ENCODE results near the gene FOSB. TPM values are rescaled to one million over a fixed set of nuclear protein-coding genes. Genes with fewer than 3 reads are reported as not detected.

Gene FOSB
- polyA plus RNA-seq, 4 donors, result 2.6 to 85.3 (median 35.4) TPM

DNA sequence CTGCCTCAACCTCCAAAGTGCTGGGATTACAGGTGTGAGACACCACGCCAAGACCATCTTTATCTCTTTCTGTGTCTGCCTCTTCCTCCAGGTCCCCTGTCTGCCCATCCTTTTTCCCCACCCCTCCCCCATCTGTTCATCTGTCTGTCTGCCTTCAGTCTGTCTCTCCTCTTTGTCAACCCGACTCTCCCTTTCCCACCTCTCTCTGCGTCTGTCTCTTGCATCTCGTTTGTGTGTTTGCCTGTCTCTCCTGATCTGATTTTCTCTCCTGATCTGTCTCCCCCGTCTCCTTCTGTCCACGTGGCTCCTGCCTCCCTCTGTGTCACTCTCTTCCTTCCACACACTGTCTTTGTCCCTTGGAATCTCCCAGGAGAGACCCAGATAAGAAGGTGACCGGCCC lies 49.4 kb downstream of the FOSB start:
- DNase-seq (ENCODE audit: low read depth in 4 of 4, low spot score in 3 of 4), result no peak

DNA sequence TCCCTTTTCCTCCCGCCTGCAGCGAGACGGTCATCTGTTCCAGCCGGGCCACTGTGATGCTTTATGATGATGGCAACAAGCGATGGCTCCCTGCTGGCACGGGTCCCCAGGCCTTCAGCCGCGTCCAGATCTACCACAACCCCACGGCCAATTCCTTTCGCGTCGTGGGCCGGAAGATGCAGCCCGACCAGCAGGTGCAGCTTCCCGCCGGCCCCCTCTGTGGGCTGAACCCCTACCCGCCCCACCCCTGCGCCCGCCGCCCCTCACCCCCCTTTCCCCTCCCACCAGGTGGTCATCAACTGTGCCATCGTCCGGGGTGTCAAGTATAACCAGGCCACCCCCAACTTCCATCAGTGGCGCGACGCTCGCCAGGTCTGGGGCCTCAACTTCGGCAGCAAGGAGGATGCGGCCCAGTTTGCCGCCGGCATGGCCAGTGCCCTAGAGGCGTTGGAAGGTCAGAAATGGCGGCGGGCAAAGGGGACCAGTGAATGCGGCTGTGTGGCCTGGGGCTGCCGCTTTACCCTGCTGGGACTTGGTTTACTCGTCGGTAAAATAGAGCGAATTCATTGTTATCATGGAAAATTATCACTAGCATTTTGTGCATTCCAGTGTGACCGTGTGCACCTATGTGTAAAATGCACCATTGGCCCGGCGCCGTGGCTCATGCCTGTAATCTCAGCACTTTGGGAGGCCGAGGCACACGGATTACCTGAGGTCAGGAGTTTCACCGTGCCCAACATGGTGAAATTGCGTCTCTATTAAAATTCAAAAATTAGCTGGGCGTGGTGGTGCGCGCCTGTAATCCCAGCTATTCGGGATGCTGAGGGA lies 50.1 kb downstream of the FOSB start:
- no peak for DNase-seq (ENCODE audit: low read depth in 4 of 4, low spot score in 3 of 4)

DNA sequence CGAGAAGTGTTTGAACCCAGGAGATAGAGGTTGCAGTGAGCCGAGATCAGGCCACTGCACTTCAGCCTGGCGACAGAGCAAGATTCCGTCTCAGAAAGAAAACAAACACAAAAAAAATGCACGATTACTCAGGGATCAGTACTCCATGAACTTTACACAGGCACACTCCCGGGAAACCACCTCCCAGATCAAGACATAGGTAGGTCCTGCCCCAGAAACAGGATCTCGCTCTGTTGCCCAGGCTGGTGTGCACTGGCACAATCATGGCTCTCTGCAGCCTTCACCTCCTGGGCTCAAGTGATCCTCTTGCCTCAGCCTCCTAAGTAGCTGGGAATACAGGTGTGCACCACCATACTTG lies 50.7 kb downstream of the FOSB start:
- DNase-seq (ENCODE audit: low read depth in 4 of 4, low spot score in 3 of 4), result no peak

DNA sequence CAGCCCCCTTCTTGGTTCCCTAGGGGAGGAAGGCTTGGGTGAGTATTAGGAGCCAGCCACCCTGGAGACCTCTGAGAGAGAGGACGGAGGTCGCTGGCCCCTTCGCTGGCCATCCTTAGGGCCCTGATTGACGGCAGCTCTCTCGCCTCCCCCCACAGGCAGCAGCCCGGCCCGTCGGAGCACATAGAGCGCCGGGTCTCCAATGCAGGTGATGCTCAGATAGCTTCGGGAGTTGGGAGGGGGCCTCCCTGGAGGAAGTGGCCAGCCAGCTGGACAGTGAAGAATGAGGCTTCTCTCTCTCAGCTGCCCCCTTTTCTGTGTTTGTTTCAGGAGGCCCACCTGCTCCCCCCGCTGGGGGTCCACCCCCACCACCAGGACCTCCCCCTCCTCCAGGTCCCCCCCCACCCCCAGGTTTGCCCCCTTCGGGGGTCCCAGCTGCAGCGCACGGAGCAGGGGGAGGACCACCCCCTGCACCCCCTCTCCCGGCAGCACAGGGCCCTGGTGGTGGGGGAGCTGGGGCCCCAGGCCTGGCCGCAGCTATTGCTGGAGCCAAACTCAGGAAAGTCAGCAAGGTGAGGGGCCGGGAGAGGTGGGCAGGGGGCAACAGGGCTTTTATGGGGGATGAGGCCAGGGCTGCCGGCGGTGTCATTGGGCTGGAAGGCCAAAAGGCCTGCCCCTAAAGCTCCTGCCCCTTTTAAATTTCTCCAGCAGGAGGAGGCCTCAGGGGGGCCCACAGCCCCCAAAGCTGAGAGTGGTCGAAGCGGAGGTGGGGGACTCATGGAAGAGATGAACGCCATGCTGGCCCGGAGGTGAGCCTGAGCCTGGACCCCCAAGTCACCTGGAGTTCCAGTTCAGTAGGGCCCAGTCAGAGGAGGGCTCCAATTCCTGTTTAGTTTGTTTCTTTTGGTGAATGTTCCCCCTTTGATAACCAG lies 54.5 kb downstream of the FOSB start:
- no peak for DNase-seq (ENCODE audit: low read depth in 4 of 4, low spot score in 3 of 4)

DNA sequence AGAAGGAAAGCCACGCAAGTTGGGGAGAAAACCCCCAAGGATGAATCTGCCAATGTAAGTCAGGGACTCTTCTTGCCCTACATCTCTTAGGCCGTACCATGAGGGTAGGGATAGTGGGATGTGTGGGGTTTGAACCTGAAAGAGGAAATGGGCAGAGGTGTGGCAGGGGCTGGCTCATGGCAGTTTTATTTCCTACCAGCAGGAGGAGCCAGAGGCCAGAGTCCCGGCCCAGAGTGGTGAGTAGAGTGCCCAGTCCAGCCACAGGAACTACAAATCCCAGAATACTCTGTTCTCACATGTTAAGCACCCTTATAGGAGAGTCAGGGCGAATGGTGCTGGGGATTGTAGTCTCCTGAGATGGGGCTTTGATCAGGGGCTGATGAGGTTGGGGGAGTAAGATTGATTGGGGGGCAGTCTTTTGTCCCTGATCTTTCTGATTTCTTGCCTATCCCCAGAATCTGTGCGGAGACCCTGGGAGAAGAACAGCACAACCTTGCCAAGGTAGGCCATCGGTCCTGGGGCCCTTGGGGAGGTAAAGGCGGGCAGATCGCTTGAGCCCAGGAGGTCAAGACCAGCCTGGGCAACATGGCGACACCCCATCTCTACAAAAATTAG lies 56.0 kb downstream of the FOSB start:
- peak in 3 of 4 donors; percentile 73 to 74 (median 74) for DNase-seq (ENCODE audit: low read depth in 4 of 4, low spot score in 3 of 4)

DNA sequence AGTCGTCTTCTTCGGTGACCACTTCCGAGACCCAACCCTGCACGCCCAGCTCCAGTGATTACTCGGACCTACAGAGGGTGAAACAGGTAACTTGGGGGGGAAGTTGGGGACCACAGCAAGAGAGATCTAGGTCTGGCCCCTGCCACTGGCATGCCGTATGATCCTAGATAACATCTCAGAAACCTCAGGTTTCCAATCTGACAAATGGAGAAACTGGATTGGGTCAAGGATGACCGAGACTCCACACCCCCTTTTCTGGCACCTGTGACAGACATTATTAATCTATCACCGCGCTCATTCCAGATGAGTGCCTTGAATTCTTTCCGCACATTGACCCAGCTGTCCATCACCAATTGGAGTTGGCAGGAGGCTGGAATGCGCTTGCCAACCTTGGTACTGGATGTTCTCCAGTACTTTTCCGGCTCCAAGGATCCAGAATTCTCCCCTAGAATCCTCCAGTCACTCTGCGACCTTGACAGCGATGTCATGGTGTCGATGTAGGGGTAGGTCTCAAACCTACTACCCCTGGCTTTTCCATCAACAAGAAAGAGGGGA lies 56.9 kb downstream of the FOSB start:
- DNase-seq (ENCODE audit: low read depth in 4 of 4, low spot score in 3 of 4), result no peak

Other genes with a start within 250 kb of the FOSB start
- 10 to 100 TPM in 1 of 4 donors, 1 to 10 TPM in 3; 8.2 to 12.6 (median 8.9) TPM for gene EXOC3L2, start 222.6 kb upstream of the FOSB start, polyA plus RNA-seq (ENCODE audit: insufficient read length in 4 of 4)
- 10 to 100 TPM; 35.9 to 42.3 (median 40.7) TPM for gene MARK4, start 216.7 kb upstream of the FOSB start, polyA plus RNA-seq (ENCODE audit: insufficient read length in 4 of 4)
- gene CKM, start 145.1 kb upstream of the FOSB start, polyA plus RNA-seq (ENCODE audit: insufficient read length in 4 of 4), result under 1 TPM; 0.33 to 0.84 (median 0.56) TPM
- 1 to 10 TPM in 2 of 4 donors, under 1 TPM in 2; 0.76 to 3.0 (median 1.1) TPM for gene KLC3, start 127.2 kb upstream of the FOSB start, polyA plus RNA-seq (ENCODE audit: insufficient read length in 4 of 4)
- gene ERCC2, start 97.4 kb upstream of the FOSB start, polyA plus RNA-seq (ENCODE audit: insufficient read length in 4 of 4), result 10 to 100 TPM; 33.2 to 35.5 (median 33.8) TPM
- gene PPP1R13L, start 62.9 kb upstream of the FOSB start, polyA plus RNA-seq (ENCODE audit: insufficient read length in 4 of 4), result 10 to 100 TPM in 2 of 4 donors, 1 to 10 TPM in 2; 7.3 to 12.0 (median 9.1) TPM
- 1 to 10 TPM; 3.4 to 5.3 (median 3.9) TPM for gene POLR1G, start 61.4 kb upstream of the FOSB start, polyA plus RNA-seq (ENCODE audit: insufficient read length in 4 of 4)
- gene ERCC1, start 44.1 kb upstream of the FOSB start, polyA plus RNA-seq (ENCODE audit: insufficient read length in 4 of 4), result 10 to 100 TPM; 74.4 to 87.4 (median 79.2) TPM
- gene RTN2, start 29.1 kb downstream of the FOSB start, polyA plus RNA-seq (ENCODE audit: insufficient read length in 4 of 4), result 1 to 10 TPM; 7.4 to 9.1 (median 7.7) TPM
- under 1 TPM in 3 of 4 donors, not detected in 1; 0.25 to 0.57 (median 0.25) TPM for gene PPM1N, start 30.4 kb downstream of the FOSB start, polyA plus RNA-seq (ENCODE audit: insufficient read length in 4 of 4)
- gene VASP, start 39.5 kb downstream of the FOSB start, polyA plus RNA-seq (ENCODE audit: insufficient read length in 4 of 4), result 10 to 100 TPM; 52.2 to 55.3 (median 53.5) TPM
- 10 to 100 TPM; 10.8 to 11.8 (median 11.3) TPM for gene OPA3, start 116.8 kb downstream of the FOSB start, polyA plus RNA-seq (ENCODE audit: insufficient read length in 4 of 4)
- 1 to 10 TPM; 4.7 to 7.6 (median 5.7) TPM for gene GPR4, start 134.2 kb downstream of the FOSB start, polyA plus RNA-seq (ENCODE audit: insufficient read length in 4 of 4)
- gene EML2, start 171.4 kb downstream of the FOSB start, polyA plus RNA-seq (ENCODE audit: insufficient read length in 4 of 4), result 10 to 100 TPM; 16.1 to 24.6 (median 21.6) TPM
- under 1 TPM; 0.33 to 0.80 (median 0.58) TPM for gene GIPR, start 200.2 kb downstream of the FOSB start, polyA plus RNA-seq (ENCODE audit: insufficient read length in 4 of 4)
- 100 to 1,000 TPM; 282 to 375 (median 322) TPM for gene SNRPD2, start 224.0 kb downstream of the FOSB start, polyA plus RNA-seq (ENCODE audit: insufficient read length in 4 of 4)
- 10 to 100 TPM in 1 of 4 donors, 1 to 10 TPM in 3; 6.2 to 12.7 (median 8.4) TPM for gene QPCTL, start 224.7 kb downstream of the FOSB start, polyA plus RNA-seq (ENCODE audit: insufficient read length in 4 of 4)